HG02885 (cell line): ENCODE data around the gene FOXC1.

ENCODE experiments used
- ATAC-seq: cut with Tn5 transposase; IDR thresholded peaks from one replicate; pipeline ENCODE4 v1.9.1; 2021; ENCODE audit warnings: mild to moderate bottlenecking; ENCODE audit not compliant: unreplicated experiment, poor library complexity

Gene FOXC1

GRCh38 chr6:1609041-1609647 lies 571 bp upstream of the FOXC1 start:
- ATAC-seq, result peak; percentile 2

- ATAC-seq, result peak; percentile 19
Observed at GRCh38 chr6:1610497-1611321, 994 bp downstream of the FOXC1 start.

GRCh38 chr6:1611322-1611571 lies 1.5 kb downstream of the FOXC1 start:
- no peak for ATAC-seq

- no peak for ATAC-seq
Observed at GRCh38 chr6:1611572-1612298, 2.0 kb downstream of the FOXC1 start.

GRCh38 chr6:1612299-1612973 lies 2.7 kb downstream of the FOXC1 start:
- no peak for ATAC-seq

- ATAC-seq, result no peak
Observed at GRCh38 chr6:1612974-1613306, 3.2 kb downstream of the FOXC1 start.

- ATAC-seq, result no peak
Observed at GRCh38 chr6:1613346-1613687, 3.6 kb downstream of the FOXC1 start.

- ATAC-seq, result no peak
Observed at GRCh38 chr6:1613688-1614447, 4.2 kb downstream of the FOXC1 start.

GRCh38 chr6:1614448-1615150 lies 4.9 kb downstream of the FOXC1 start:
- no peak for ATAC-seq

- ATAC-seq, result no peak
Observed at GRCh38 chr6:1615151-1615852, 5.6 kb downstream of the FOXC1 start.

GRCh38 chr6:1615853-1616420 lies 6.2 kb downstream of the FOXC1 start:
- ATAC-seq, result no peak

- ATAC-seq, result no peak
Observed at GRCh38 chr6:1616701-1617463, 7.2 kb downstream of the FOXC1 start.

- no peak for ATAC-seq
Observed at GRCh38 chr6:1617466-1618310, 8.0 kb downstream of the FOXC1 start.

GRCh38 chr6:1618311-1619097 lies 8.8 kb downstream of the FOXC1 start:
- ATAC-seq, result no peak

- no peak for ATAC-seq
Observed at GRCh38 chr6:1619098-1619672, 9.5 kb downstream of the FOXC1 start.
